SU-DHL-6 (cell line): ENCODE data around the gene C6orf120.

Experiments
- EZH2phosphoT487 ChIP-seq: fragments of 200-600 bp; sonication (generic), shearing (Covaris generic); conservative IDR thresholded peaks from 2 replicates; pipeline ENCODE4 v1.6.1; 2018; ENCODE audit warnings: mild to moderate bottlenecking, antibody characterized with exemption, low read length, moderate library complexity, mixed read lengths
- TF ChIP-seq, protein P1 (sequence below): fragments of 200-600 bp; sonication (generic); IDR thresholded peaks from one replicate; pipeline ENCODE4 v1.5.1; 2017; ENCODE audit warnings: antibody characterized with exemption, mild to moderate bottlenecking, low read length, moderate library complexity; ENCODE audit not compliant: insufficient read depth, poor library complexity, severe bottlenecking

DNA sequence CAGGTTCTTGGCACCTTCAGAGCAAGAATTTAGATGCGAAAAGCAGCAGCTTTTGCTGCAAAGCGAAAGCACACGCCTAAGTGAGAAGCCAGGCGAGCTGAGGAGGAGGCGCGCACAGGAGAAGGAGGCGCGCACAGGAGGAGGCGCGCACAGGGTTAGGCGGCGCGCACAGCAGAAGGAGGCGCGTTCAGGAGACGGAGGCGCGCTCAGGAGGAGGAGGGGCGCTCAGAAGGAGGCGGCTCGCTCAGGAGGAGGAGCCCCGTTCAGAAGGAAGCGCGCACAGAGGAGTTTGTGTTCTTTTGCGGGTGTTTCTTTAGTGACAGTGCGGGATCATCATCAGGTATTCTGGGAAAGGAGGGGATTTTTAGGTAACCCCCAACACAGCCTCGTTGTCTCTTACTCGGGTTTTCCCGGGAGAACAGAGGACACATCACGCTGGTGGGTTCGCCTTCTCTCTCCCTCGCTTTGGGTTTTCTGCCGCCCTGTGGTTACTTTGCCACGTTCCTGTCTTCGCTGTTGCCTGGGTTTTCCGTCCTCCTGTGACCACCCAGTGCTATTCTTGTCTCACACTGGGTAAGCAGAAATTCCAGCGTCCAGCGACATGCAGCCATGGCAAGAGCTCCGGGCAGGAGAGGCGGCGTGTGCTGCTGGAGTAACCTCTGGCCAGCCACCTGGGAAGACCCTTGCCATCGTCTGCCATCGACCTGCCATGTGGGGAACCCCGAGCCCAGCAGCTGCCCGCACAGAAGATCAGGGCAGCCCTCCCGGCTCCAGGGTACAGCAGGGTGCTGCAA, 47.1 kb upstream of the C6orf120 start:
- TF ChIP-seq, protein P1, sequence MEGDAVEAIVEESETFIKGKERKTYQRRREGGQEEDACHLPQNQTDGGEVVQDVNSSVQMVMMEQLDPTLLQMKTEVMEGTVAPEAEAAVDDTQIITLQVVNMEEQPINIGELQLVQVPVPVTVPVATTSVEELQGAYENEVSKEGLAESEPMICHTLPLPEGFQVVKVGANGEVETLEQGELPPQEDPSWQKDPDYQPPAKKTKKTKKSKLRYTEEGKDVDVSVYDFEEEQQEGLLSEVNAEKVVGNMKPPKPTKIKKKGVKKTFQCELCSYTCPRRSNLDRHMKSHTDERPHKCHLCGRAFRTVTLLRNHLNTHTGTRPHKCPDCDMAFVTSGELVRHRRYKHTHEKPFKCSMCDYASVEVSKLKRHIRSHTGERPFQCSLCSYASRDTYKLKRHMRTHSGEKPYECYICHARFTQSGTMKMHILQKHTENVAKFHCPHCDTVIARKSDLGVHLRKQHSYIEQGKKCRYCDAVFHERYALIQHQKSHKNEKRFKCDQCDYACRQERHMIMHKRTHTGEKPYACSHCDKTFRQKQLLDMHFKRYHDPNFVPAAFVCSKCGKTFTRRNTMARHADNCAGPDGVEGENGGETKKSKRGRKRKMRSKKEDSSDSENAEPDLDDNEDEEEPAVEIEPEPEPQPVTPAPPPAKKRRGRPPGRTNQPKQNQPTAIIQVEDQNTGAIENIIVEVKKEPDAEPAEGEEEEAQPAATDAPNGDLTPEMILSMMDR = no peak
- no peak for TF ChIP-seq EZH2phosphoT487
